HepG2 (cell line): ENCODE measurements around the gene POU6F2.

ENCODE experiments used
- BRF2 ChIP-seq: sonication (generic); formaldehyde crosslinking; IDR thresholded peaks from 2 replicates; pipeline ENCODE4 v1.8.1; 2022; ENCODE audit warnings: mild to moderate bottlenecking, missing genetic modification reagents
- CTCF ChIP-seq: sonication (generic); formaldehyde crosslinking; IDR thresholded peaks from 2 replicates; pipeline ENCODE4 v1.5.0; 2020; ENCODE audit warnings: mild to moderate bottlenecking, missing genetic modification reagents, moderate library complexity
- ELF4 ChIP-seq: sonication (generic); formaldehyde crosslinking; IDR thresholded peaks from 2 replicates; pipeline ENCODE4 v1.5.0; 2020; ENCODE audit warnings: missing genetic modification reagents, mild to moderate bottlenecking, moderate library complexity, borderline replicate concordance
- GATAD1 ChIP-seq: IDR thresholded peaks from 2 replicates; pipeline ENCODE4 v1.6.1; 2016; ENCODE audit warnings: missing genetic modification reagents, missing compliant biosample characterization
- MED8 ChIP-seq: sonication (generic); formaldehyde crosslinking; IDR thresholded peaks from 2 replicates; pipeline ENCODE4 v1.8.1; 2023; ENCODE audit warnings: mild to moderate bottlenecking, missing genetic modification reagents; ENCODE audit not compliant: insufficient replicate concordance
- MEIS1 ChIP-seq: sonication (generic); formaldehyde crosslinking; IDR thresholded peaks from 2 replicates; pipeline ENCODE4 v1.9.0; 2021; ENCODE audit warnings: mild to moderate bottlenecking, missing genetic modification reagents, moderate library complexity, borderline replicate concordance
- RFX1 ChIP-seq: fragments of 450-650 bp; IDR thresholded peaks from 2 replicates; pipeline ENCODE4 v1.6.1; 2017
- ZNF558 ChIP-seq: sonication (generic); formaldehyde crosslinking; IDR thresholded peaks from 2 replicates; pipeline ENCODE4 v1.9.0; 2022; ENCODE audit warnings: mild to moderate bottlenecking, missing genetic modification reagents, borderline replicate concordance
- ZNF772 ChIP-seq: sonication (generic); formaldehyde crosslinking; IDR thresholded peaks from 2 replicates; pipeline ENCODE4 v1.5.0; 2020; ENCODE audit warnings: mild to moderate bottlenecking, missing genetic modification reagents
- ZSCAN30 ChIP-seq: sonication (generic); formaldehyde crosslinking; IDR thresholded peaks from 2 replicates; pipeline ENCODE4 v1.5.0; 2020; ENCODE audit warnings: mild to moderate bottlenecking, missing genetic modification reagents

GRCh38 chr7:39186131-39186530, 208.4 kb downstream of the POU6F2 start:
- TF ChIP-seq ZSCAN30 (CRISPR knock-in tag) (no peak), GATAD1 (CRISPR knock-in tag) (no peak), MEIS1 (CRISPR knock-in tag) (no peak), ELF4 (CRISPR knock-in tag) (no peak), RFX1 (no peak), ZNF772 (CRISPR knock-in tag) (no peak), BRF2 (CRISPR knock-in tag) (no peak), MED8 (CRISPR knock-in tag) (no peak), CTCF (CRISPR knock-in tag) (no peak), ZNF558 (CRISPR knock-in tag) (no peak)
